A549 (cell line): ENCODE measurements around the gene TMA7B. TPM values are rescaled to one million over a fixed set of nuclear protein-coding genes. Genes with fewer than 3 reads are reported as not detected.
A peak's percentile ranks its signal among the peaks of the same experiment; 100 is the strongest.

Experiments
- ATAC-seq, 2 experiments: fragments of 200-7000 bp in 1 of 2; fragments of >200 bp in 1 of 2; cut with Nextera tagmentation in 1 of 2; cut with Tn5 transposase in 1 of 2; 3 replicates each; pipeline versions ENCODE4 v1.8.0 to v1.9.1; 2018 to 2020; ENCODE audit warnings: mild to moderate bottlenecking in 1 of 2, moderate library complexity in 1 of 2
- CTCF ChIA-PET: fragments of 300-600 bp; sonication (Branson Sonifier 250); formaldehyde crosslinking; extraction: SDS; loops from one replicate; lab custom pipeline; 2021; ENCODE audit warnings: antibody characterized with exemption, inconsistent platforms; lab: Yijun Ruan, JAX
- POLR2A ChIA-PET: fragments of 350-600 bp; formaldehyde crosslinking; extraction: SDS; loops from one replicate; lab custom pipeline; 2021; ENCODE audit warnings: antibody characterized with exemption, inconsistent platforms; lab: Yijun Ruan, JAX
- DNase-seq, 2 experiments: peaks; one replicate each; pipeline versions ENCODE4 v3.0.0 to v3.0.0-alpha.2; 2011 to 2016; ENCODE audit warnings: low read depth in 1 of 2, low spot score in 1 of 2
- FAIRE-seq: peaks from 2 replicates; lab custom pipeline; 2011; peaks lifted over from hg19 to GRCh38; lab: Jason Lieb, UNC
- H3K27ac ChIP-seq, 2 experiments: fragments of >200 bp; sonication (Bioruptor Twin); formaldehyde crosslinking; 3 replicates each; pipeline ENCODE4 v1.5.1; 2016 to 2017
- H3K4me1 ChIP-seq: fragments of >200 bp; sonication (Bioruptor Twin); formaldehyde crosslinking; 3 replicates; pipeline ENCODE4 v1.6.1; 2016
- H3K4me2 ChIP-seq: fragments of >200 bp; sonication (Bioruptor Twin); formaldehyde crosslinking; 3 replicates; pipeline ENCODE4 v1.6.1; 2016
- H3K4me3 ChIP-seq: fragments of >200 bp; sonication (Bioruptor Twin); formaldehyde crosslinking; 3 replicates; pipeline ENCODE4 v1.5.1; 2016
- H3K9me3 ChIP-seq: fragments of >200 bp; sonication (Bioruptor Twin); formaldehyde crosslinking; 3 replicates; pipeline ENCODE4 v1.6.1; 2016
- CHD2 ChIP-seq: fragments of 150-350 bp; IDR thresholded peaks from 2 replicates; pipeline ENCODE4 v1.6.1; 2014; ENCODE audit warnings: low read length; ENCODE audit not compliant: partially characterized antibody
- FOXS1 ChIP-seq: fragments of 250-450 bp; sonication (Bioruptor Pico); IDR thresholded peaks from 2 replicates; pipeline ENCODE4 v1.5.0; 2020; ENCODE audit warnings: mild to moderate bottlenecking, moderate library complexity
- MAFK ChIP-seq: fragments of 450-650 bp; IDR thresholded peaks from 2 replicates; pipeline ENCODE4 v1.6.1; 2014; ENCODE audit not compliant: partially characterized antibody
- NFE2L2 ChIP-seq: fragments of 150-350 bp; conservative IDR thresholded peaks from 2 replicates; pipeline ENCODE4 v1.6.1; 2014; ENCODE audit warnings: low read length
- NPAS2 ChIP-seq: fragments of 250-450 bp; sonication (Bioruptor Pico); IDR thresholded peaks from 2 replicates; pipeline ENCODE4 v1.8.0; 2022; ENCODE audit warnings: mild to moderate bottlenecking, moderate library complexity, borderline replicate concordance
- POLR2A ChIP-seq: IDR thresholded peaks from 2 replicates; pipeline ENCODE4 v1.6.1; 2012; ENCODE audit warnings: mild to moderate bottlenecking, low read length
- RAD21 ChIP-seq, 2 experiments: fragments of >200 bp in 1 of 2; sonication (Bioruptor Twin) in 1 of 2; formaldehyde crosslinking in 1 of 2; IDR thresholded peaks in 1 of 2; conservative IDR thresholded peaks in 1 of 2; 2 replicates in 1 of 2; 3 replicates in 1 of 2; pipeline ENCODE4 v1.6.1; 2012 to 2018; ENCODE audit warnings: inconsistent platforms in 1 of 2
- RARB ChIP-seq: fragments of 250-450 bp; sonication (Bioruptor Pico); IDR thresholded peaks from 2 replicates; pipeline ENCODE4 v1.8.0; 2021; ENCODE audit warnings: mild to moderate bottlenecking, moderate library complexity
- WGBS: methylation state at CpG from one replicate; pipeline ENCODE4 v1.1.6; 2017; ENCODE audit errors: missing lambda C conversion rate; 5-methylcytosine and 5-hydroxymethylcytosine counted together
- polyA plus RNA-seq, 4 experiments: library from polyadenylated mRNA; depleted of rRNA in 3 of 4; stranded (reverse); fragments of >200 nt; fragmentation: RNase III in 1 of 4; extraction: RNeasy Plus Mini Kit Qiagen cat#74134 plus additional on column Dnase treatment in 1 of 4; gene quantifications; 2 replicates in 3 of 4; 3 replicates in 1 of 4; pipeline ENCODE4 v1.2.3, GENCODE V29; 2011 to 2017
- TF ChIP-seq, protein P1 (sequence below): fragments of >200 bp; sonication (Bioruptor Twin); formaldehyde crosslinking; IDR thresholded peaks from 2 replicates; pipeline ENCODE4 v1.6.1; 2016
- TF ChIP-seq, protein P2 (sequence below): fragments of 250-450 bp; sonication (Bioruptor Pico); IDR thresholded peaks from 2 replicates; pipeline ENCODE4 v1.5.0; 2021; ENCODE audit warnings: mild to moderate bottlenecking, moderate library complexity, borderline replicate concordance

Gene TMA7B
- polyA plus RNA-seq, 2 of the 4 experiments (the other 2 are of a cell fraction), result not detected

DNA sequence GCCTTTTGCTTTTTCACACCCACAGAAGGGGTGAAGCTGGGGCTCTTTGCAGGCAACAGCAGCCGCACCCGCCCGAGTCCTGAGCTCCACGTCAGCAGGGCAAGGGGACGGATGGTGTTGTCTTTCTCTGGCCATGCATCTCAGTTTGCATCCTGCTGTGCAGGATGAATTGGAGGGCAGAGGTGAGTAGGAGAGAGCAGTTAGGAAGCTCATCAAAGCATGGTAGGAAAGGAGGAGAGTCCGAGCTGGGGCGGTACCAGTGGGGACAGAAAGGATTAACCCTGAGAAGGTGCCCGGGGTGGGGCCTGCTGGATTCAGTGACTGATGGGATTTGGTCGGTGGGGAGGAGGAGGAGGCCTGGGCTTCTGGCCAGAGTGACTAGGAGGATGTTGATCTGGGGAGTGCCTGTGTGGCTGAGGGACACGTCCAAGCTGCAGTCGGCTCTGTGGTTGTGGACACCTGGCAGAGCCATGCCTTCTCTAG, 49.1 kb downstream of the TMA7B start (continued):
- TF ChIP-seq RAD21 (conservative IDR thresholded peaks at IDR 0.05 in 1 of 2, IDR thresholded peaks at IDR 0.05 in 1 of 2) (no peak), CHD2 (no peak), FOXS1 (CRISPR knock-in tag) (no peak)
- TF ChIP-seq, protein P1, sequence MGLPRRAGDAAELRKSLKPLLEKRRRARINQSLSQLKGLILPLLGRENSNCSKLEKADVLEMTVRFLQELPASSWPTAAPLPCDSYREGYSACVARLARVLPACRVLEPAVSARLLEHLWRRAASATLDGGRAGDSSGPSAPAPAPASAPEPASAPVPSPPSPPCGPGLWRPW, result no peak

DNA sequence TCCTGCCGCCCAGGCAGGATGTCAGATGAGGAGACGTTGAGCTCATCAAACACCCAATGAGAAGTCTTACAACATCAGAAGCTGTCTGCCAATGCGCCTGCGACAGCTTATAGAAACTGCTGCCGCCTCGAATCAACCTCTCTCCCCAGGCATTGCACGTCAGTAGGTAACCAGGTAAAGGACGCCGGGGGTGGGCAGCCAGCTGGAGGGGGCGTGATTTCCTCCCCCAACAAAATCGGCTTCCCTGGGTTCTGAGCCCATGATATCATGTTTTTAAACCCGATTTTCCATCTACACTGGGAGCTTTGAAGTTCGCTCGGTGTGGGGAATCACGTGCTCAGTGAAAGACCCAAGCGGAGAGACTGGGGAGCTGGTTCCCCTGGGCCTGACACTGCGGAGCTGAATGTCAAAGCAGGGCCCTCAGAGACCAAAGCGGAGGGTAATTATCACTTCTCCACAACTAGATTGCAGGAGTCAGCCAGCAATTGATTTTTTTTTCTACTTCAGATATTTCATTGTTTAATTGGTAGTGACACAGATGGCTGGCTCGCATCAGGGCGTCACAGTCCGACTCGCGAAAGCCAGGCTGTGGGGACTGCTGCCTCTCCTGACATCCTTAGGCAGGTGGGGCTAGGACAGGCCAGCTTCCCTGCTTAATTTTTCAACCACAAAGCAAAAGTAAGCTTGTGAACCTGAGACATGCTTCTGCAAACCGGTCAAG, 49.9 kb downstream of the TMA7B start:
- H3K27ac ChIP-seq, result no peak overlapping the region
- no peak for TF ChIP-seq NFE2L2
- no peak for TF ChIP-seq POLR2A
- TF ChIP-seq, protein P2, sequence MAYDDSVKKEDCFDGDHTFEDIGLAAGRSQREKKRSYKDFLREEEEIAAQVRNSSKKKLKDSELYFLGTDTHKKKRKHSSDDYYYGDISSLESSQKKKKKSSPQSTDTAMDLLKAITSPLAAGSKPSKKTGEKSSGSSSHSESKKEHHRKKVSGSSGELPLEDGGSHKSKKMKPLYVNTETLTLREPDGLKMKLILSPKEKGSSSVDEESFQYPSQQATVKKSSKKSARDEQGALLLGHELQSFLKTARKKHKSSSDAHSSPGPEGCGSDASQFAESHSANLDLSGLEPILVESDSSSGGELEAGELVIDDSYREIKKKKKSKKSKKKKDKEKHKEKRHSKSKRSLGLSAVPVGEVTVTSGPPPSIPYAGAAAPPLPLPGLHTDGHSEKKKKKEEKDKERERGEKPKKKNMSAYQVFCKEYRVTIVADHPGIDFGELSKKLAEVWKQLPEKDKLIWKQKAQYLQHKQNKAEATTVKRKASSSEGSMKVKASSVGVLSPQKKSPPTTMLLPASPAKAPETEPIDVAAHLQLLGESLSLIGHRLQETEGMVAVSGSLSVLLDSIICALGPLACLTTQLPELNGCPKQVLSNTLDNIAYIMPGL (CRISPR knock-in tag), result no peak
- no peak for TF ChIP-seq RARB (CRISPR knock-in tag)
- H3K4me2 ChIP-seq, result no peak overlapping the region
- ChIA-PET CTCF (interaction anchor here (0.7 to 4.0 kb wide), 6 partner anchors 9 to 475 kb away, joined by 3 to 29 read pairs (median 3); no protein-coding TSS in a partner anchor), POLR2A (no interaction called here)
- H3K4me3 ChIP-seq, result no peak overlapping the region
- FAIRE-seq (no peak), DNase-seq (no peak), ATAC-seq (no peak)
- WGBS, result 73% methylated on average over 20 of the region's 24 CpGs
- H3K9me3 ChIP-seq, result no peaks in the 10 kb centered on the region
- H3K4me1 ChIP-seq, result no peaks in the 10 kb centered on the region

DNA sequence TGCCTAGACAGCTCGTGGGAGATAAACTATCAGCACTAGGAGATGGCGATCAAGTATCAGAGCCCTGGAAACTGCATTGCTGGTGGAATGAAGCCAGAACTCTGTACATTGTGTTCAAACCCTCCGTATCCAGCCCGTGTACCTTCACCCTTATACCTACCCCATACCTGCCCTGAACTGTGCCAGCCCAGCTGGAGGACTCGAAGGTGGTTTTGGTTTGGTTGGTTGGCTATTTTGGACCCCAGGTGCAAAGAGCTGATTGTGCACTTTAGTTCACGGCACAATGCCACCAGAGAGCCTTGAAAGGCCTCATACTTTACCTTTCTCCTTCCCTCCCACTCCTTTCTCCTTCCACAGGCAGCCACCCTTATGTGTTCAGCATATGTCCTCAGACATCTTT, 50.5 kb downstream of the TMA7B start:
- no peak overlapping the region for H3K4me3 ChIP-seq
- FAIRE-seq, result no peak
- no peak overlapping the region for H3K4me2 ChIP-seq
- no peak for ATAC-seq
- 59% methylated on average over 6 of the region's 6 CpGs for WGBS
- ChIA-PET CTCF (interaction anchor here (0.9 to 4.0 kb wide), 3 partner anchors 14 to 476 kb away, joined by 3 to 29 read pairs (median 9); no protein-coding TSS in a partner anchor), POLR2A (no interaction called here)
- DNase-seq, result no peak
- no peaks in the 10 kb centered on the region for H3K9me3 ChIP-seq
- H3K4me1 ChIP-seq, result no peaks in the 10 kb centered on the region
- no peak overlapping the region for H3K27ac ChIP-seq
- TF ChIP-seq MAFK (peak; percentile 43), NPAS2 (no peak)

Other genes with a start within 250 kb of the TMA7B start
- gene ENTHD1, start 66.6 kb upstream of the TMA7B start, polyA plus RNA-seq (2011; rRNA removed), result not detected in 2 replicates
- gene ENTHD1, start 66.6 kb upstream of the TMA7B start, polyA plus RNA-seq (2017; fragmentation: RNase III; extraction: RNeasy Plus Mini Kit Qiagen cat#74134 plus additional on column Dnase treatment), result not detected in 3 replicates
- not detected in 2 replicates for gene GRAP2, start 59.3 kb upstream of the TMA7B start, polyA plus RNA-seq (2011; rRNA removed)
- gene GRAP2, start 59.3 kb upstream of the TMA7B start, polyA plus RNA-seq (2017; fragmentation: RNase III; extraction: RNeasy Plus Mini Kit Qiagen cat#74134 plus additional on column Dnase treatment), result not detected in 3 replicates
- gene FAM83F, start 34.6 kb downstream of the TMA7B start, polyA plus RNA-seq (2011; rRNA removed), result not detected in 2 replicates
- not detected in 3 replicates for gene FAM83F, start 34.6 kb downstream of the TMA7B start, polyA plus RNA-seq (2017; fragmentation: RNase III; extraction: RNeasy Plus Mini Kit Qiagen cat#74134 plus additional on column Dnase treatment)
- 4.9 and 5.2 TPM in 2 replicates for gene TNRC6B, start 217.5 kb downstream of the TMA7B start, polyA plus RNA-seq (2011; rRNA removed)
- gene TNRC6B, start 217.5 kb downstream of the TMA7B start, polyA plus RNA-seq (2017; fragmentation: RNase III; extraction: RNeasy Plus Mini Kit Qiagen cat#74134 plus additional on column Dnase treatment), result 4.3 to 5.2 TPM (median 5.0 TPM) in 3 replicates